K562 (cell line): ENCODE results near the gene RERE. TPM values are rescaled to one million over a fixed set of nuclear protein-coding genes. Genes with fewer than 3 reads are reported as not detected.
A peak's percentile ranks its signal among the peaks of the same experiment; 100 is the strongest.

Experiments
- ARID1B ChIP-seq: fragments of 450-650 bp; IDR thresholded peaks from 2 replicates; pipeline ENCODE4 v1.6.1; 2016; ENCODE audit warnings: antibody characterized with exemption, mild to moderate bottlenecking, inconsistent platforms
- ATF7 ChIP-seq: fragments of 450-650 bp; IDR thresholded peaks from 2 replicates; pipeline ENCODE4 v1.7.1; 2014; ENCODE audit warnings: mild to moderate bottlenecking, moderate library complexity
- GATAD2B ChIP-seq: fragments of 450-650 bp; IDR thresholded peaks from 2 replicates; pipeline ENCODE4 v1.6.1; 2017; ENCODE audit warnings: mild to moderate bottlenecking, borderline replicate concordance
- NFE2L1 ChIP-seq: fragments of 450-650 bp; IDR thresholded peaks from 2 replicates; pipeline ENCODE4 v1.6.1; 2016; ENCODE audit warnings: missing genetic modification characterization, low read depth, mild to moderate bottlenecking, missing compliant biosample characterization, moderate library complexity, borderline replicate concordance
- NR3C1 ChIP-seq: sonication (generic); formaldehyde crosslinking; IDR thresholded peaks from 2 replicates; pipeline ENCODE4 v1.8.1; 2022; ENCODE audit warnings: missing genetic modification reagents
- PTTG1 ChIP-seq: fragments of 450-650 bp; IDR thresholded peaks from 2 replicates; pipeline ENCODE4 v1.6.1; 2016; ENCODE audit warnings: low read depth, mild to moderate bottlenecking, missing genetic modification characterization, missing compliant biosample characterization
- SMARCA4 ChIP-seq: fragments of 450-650 bp; IDR thresholded peaks from 2 replicates; pipeline ENCODE4 v1.6.1; 2016
- TEAD1 ChIP-seq, 2 experiments: fragments of 450-650 bp in 1 of 2; sonication (generic) in 1 of 2; formaldehyde crosslinking; IDR thresholded peaks; 2 replicates each; pipeline versions ENCODE4 v1.4.0 to v1.8.0; 2020 to 2022; ENCODE audit warnings: mild to moderate bottlenecking in 2 of 2, missing genetic modification reagents in 1 of 2
- ZNF143 ChIP-seq: sonication (generic); formaldehyde crosslinking; IDR thresholded peaks from 2 replicates; pipeline ENCODE4 v1.9.0; 2022; ENCODE audit warnings: mild to moderate bottlenecking, missing genetic modification reagents
- polyA plus RNA-seq, 8 experiments: library from polyadenylated mRNA; depleted of rRNA in 4 of 8; stranded (reverse) in 5 of 8; unstranded in 3 of 8; fragments of >200 nt; fragmentation: Nextera tagmentation in 2 of 8; fragmentation: Illumina TruSeq in 1 of 8; extraction: Ambion mirVana in 2 of 8; extraction: Trizol in 1 of 8; gene quantifications; 2 replicates each; pipeline versions ENCODE4 v1.2.1 to v1.2.3, GENCODE V29; 2011 to 2014; ENCODE audit warnings: inconsistent platforms in 1 of 8, missing spikeins in 1 of 8
- total RNA-seq, 7 experiments: library from RNA; depleted of rRNA in 6 of 7; stranded (reverse); fragments of >200 nt in 6 of 7; fragmentation: Illumina TruSeq in 2 of 7; extraction: Trizol in 2 of 7; gene quantifications; 2 replicates each; pipeline versions ENCODE4 v1.2.1 to v1.2.3, GENCODE V29; 2011 to 2021; ENCODE audit warnings: low replicate concordance in 1 of 7
- TF ChIP-seq, protein P1 (sequence below): fragments of 250-450 bp; sonication (Bioruptor Pico); IDR thresholded peaks from 2 replicates; pipeline ENCODE4 v1.5.0; 2021; ENCODE audit warnings: mild to moderate bottlenecking, borderline replicate concordance

Gene RERE
- total and polyA plus RNA-seq, 9 of the 15 experiments (the other 6 are each of a cell fraction or from before 2014, with no cell fraction given), result 3.0 to 51.5 (median 13.4) TPM

DNA sequence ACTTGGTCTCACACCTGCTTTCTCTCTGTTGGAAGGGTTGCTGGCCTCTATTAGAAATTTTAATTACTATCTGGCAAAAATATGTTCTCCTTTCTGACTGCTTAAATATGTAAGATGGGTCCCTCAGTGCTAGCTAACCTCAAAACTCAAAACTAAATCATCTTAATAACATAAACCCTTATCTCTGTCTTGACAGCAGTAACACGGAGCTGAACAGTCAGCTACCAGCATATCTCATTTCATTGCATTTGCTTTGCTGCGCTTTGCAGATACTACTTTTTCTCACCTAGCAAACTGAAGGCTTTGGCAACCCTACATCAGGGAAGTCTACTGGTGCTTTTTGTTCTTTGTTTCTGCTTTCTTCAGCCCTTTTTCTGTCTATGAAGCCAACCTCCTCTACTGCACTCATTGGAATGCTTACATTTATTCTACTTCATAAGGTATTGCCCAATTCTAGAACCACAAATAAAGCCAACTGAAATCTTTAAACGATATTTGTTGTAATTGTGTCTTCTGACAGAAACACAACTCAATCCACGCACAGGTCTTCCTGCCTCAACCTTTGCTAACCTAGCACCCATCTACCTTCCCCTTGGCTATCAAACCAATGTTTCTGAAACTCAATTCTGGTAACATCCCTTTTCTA lies 95.6 kb downstream of the RERE start (continued):
- TF ChIP-seq GATAD2B (no peak), ARID1B (peak; percentile 81), NR3C1 (CRISPR knock-in tag) (no peak), PTTG1 (tag) (no peak), TEAD1 (CRISPR knock-in tag; IDR thresholded peaks at IDR 0.05) (no peak), ZNF143 (CRISPR knock-in tag) (no peak), SMARCA4 (0 out of 2 replicates have a peak, but pooled peaks have one; percentile 29), NFE2L1 (tag) (no peak), ATF7 (peak; percentile 17; the same call in 1 of the 2 replicates)
- TF ChIP-seq, protein P1, sequence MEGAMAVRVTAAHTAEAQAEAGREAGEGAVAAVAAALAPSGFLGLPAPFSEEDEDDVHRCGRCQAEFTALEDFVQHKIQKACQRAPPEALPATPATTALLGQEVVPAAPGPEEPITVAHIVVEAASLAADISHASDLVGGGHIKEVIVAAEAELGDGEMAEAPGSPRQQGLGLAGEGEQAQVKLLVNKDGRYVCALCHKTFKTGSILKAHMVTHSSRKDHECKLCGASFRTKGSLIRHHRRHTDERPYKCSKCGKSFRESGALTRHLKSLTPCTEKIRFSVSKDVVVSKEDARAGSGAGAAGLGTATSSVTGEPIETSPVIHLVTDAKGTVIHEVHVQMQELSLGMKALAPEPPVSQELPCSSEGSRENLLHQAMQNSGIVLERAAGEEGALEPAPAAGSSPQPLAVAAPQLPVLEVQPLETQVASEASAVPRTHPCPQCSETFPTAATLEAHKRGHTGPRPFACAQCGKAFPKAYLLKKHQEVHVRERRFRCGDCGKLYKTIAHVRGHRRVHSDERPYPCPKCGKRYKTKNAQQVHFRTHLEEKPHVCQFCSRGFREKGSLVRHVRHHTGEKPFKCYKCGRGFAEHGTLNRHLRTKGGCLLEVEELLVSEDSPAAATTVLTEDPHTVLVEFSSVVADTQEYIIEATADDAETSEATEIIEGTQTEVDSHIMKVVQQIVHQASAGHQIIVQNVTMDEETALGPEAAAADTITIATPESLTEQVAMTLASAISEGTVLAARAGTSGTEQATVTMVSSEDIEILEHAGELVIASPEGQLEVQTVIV (CRISPR knock-in tag), result no peak
- TF ChIP-seq, all 486 proteins: peak for 33
